Measurements from ENCODE around the gene CDK14.

- TF ChIP-seq CTCF (IDR thresholded peaks at IDR 0.05; ENCODE audit: low read length): no peak
- no peak for TF ChIP-seq EZH2 (IDR thresholded peaks at IDR 0.05; ENCODE audit: borderline replicate concordance, low read length)
These were observed 494.6 kb downstream of the CDK14 start for GRCh38 chr7:91090684-91091083.
